Endothelial cell of umbilical vein (primary cell): Measurements from ENCODE around the gene DTX4. TPM values are rescaled to one million over a fixed set of nuclear protein-coding genes. Genes with fewer than 3 reads are reported as not detected.

Experiments
- BruUV-seq: library from RNA; stranded (reverse); fragments of 400-500 nt; replicated peaks from 2 replicates; lab custom pipeline; 2021; lab: Mats Ljungman, UMichigan
- CTCF ChIA-PET: fragments of 300-600, 350-600 bp; sonication (Branson Sonifier 250); formaldehyde crosslinking; loops from one replicate; lab custom pipeline; 2021; ENCODE audit warnings: antibody characterized with exemption, inconsistent platforms; lab: Charles Lee
- POLR2A ChIA-PET: fragments of 300-600, 350-600 bp; sonication (Branson Sonifier 250); formaldehyde crosslinking; loops from one replicate; lab custom pipeline; 2021; ENCODE audit warnings: antibody characterized with exemption, inconsistent platforms; lab: Charles Lee
- DNase-seq: peaks from one replicate; pipeline ENCODE4 v3.0.0-alpha.2; 2011; ENCODE audit warnings: low read depth, low spot score
- FAIRE-seq: peaks from 2 replicates; lab custom pipeline; 2011; peaks lifted over from hg19 to GRCh38; lab: Jason Lieb, UNC
- H2AFZ ChIP-seq: 2 replicates; pipeline ENCODE4 v1.6.0; 2012; ENCODE audit warnings: low read depth, low read length, control low read depth, inconsistent platforms
- H3K27ac ChIP-seq: 2 replicates; pipeline ENCODE4 v1.5.1; 2011; ENCODE audit warnings: low read depth, mild to moderate bottlenecking, control low read depth, low read length, moderate library complexity; ENCODE audit not compliant: insufficient read depth
- H3K27me3 ChIP-seq, 2 experiments: 2 replicates each; pipeline versions ENCODE4 v1.6.0 to v1.6.1; 2011; ENCODE audit warnings: low read length in 2 of 2, mixed read lengths in 1 of 2; ENCODE audit not compliant: control insufficient read depth in 2 of 2, insufficient read depth in 2 of 2
- H3K36me3 ChIP-seq, 2 experiments: 2 replicates in 1 of 2; 3 replicates in 1 of 2; pipeline ENCODE4 v1.5.1; 2011; ENCODE audit warnings: low read length in 2 of 2, mild to moderate bottlenecking in 1 of 2, moderate library complexity in 1 of 2; ENCODE audit not compliant: control insufficient read depth in 2 of 2, insufficient read depth in 2 of 2; ENCODE audit errors: extremely low read depth in 1 of 2
- H3K4me1 ChIP-seq: 3 replicates; pipeline ENCODE4 v1.5.1; 2011; ENCODE audit warnings: mild to moderate bottlenecking, low read length; ENCODE audit not compliant: control insufficient read depth, insufficient read depth; ENCODE audit errors: extremely low read depth
- H3K4me2 ChIP-seq: 2 replicates; pipeline ENCODE4 v1.6.1; 2011; ENCODE audit warnings: low read length, control low read depth, mixed read lengths; ENCODE audit not compliant: insufficient read depth
- H3K4me3 ChIP-seq, 3 experiments: fragments of 200-600 bp in 1 of 3; sonication (generic), shearing (Covaris generic) in 1 of 3; replicated peaks in 1 of 3; 2 replicates each; pipeline ENCODE4 v1.5.1; 2011 to 2016; ENCODE audit warnings: control low read depth in 3 of 3, low read length in 3 of 3, mild to moderate bottlenecking in 2 of 3, inconsistent platforms in 1 of 3, low read depth in 1 of 3, moderate library complexity in 1 of 3; ENCODE audit not compliant: insufficient read depth in 1 of 3
- H3K79me2 ChIP-seq: 2 replicates; pipeline ENCODE4 v1.6.0; 2012; ENCODE audit warnings: low read length, inconsistent platforms; ENCODE audit not compliant: control insufficient read depth, insufficient read depth
- H3K9ac ChIP-seq: replicated peaks from 2 replicates; pipeline ENCODE3; 2011; ENCODE audit warnings: low read length, control low read depth; ENCODE audit not compliant: insufficient read depth; ENCODE audit errors: extremely low read depth
- H3K9me1 ChIP-seq: replicated peaks from 3 replicates; pipeline ENCODE4 v1.6.0; 2011; ENCODE audit warnings: mild to moderate bottlenecking, low read length; ENCODE audit not compliant: control insufficient read depth, insufficient read depth; ENCODE audit errors: extremely low read depth
- H3K9me3 ChIP-seq: replicated peaks from 2 replicates; pipeline ENCODE4 v1.5.1; 2012; ENCODE audit warnings: low read length, inconsistent platforms; ENCODE audit not compliant: control insufficient read depth, insufficient read depth
- H4K20me1 ChIP-seq: replicated peaks from 2 replicates; pipeline ENCODE3; 2011; ENCODE audit warnings: mild to moderate bottlenecking, low read length; ENCODE audit not compliant: control insufficient read depth, insufficient read depth; ENCODE audit errors: extremely low read depth
- CTCF ChIP-seq, 2 donors: IDR thresholded peaks; 1 replicate in 1 of 2; 2 replicates in 1 of 2; pipeline ENCODE4 v1.5.1; 2011; ENCODE audit warnings: low read length in 2 of 2, mild to moderate bottlenecking in 2 of 2, moderate library complexity in 2 of 2, control low read depth in 1 of 2, inconsistent platforms in 1 of 2, low read depth in 1 of 2; ENCODE audit not compliant: insufficient read depth in 1 of 2; ENCODE audit errors: extremely low read depth in 1 of 2
- EZH2 ChIP-seq: IDR thresholded peaks from 2 replicates; pipeline ENCODE4 v1.6.1; 2012; ENCODE audit warnings: borderline replicate concordance, low read depth, mild to moderate bottlenecking, moderate library complexity, low read length, inconsistent platforms; ENCODE audit not compliant: severe bottlenecking
- GATA2 ChIP-seq: IDR thresholded peaks from 2 replicates; pipeline ENCODE4 v1.7.0; 2011; ENCODE audit warnings: low read depth, mild to moderate bottlenecking, moderate library complexity, mixed read lengths, low read length; ENCODE audit not compliant: insufficient read length, insufficient read depth
- JUN ChIP-seq: IDR thresholded peaks from 2 replicates; pipeline ENCODE4 v1.6.1; 2011; ENCODE audit warnings: borderline replicate concordance, low read depth; ENCODE audit not compliant: insufficient read length, insufficient read depth
- MAX ChIP-seq: IDR thresholded peaks from 2 replicates; pipeline ENCODE4 v1.6.1; 2011; ENCODE audit not compliant: insufficient read depth, insufficient read length
- MYC ChIP-seq: IDR thresholded peaks from one replicate; pipeline ENCODE4 v1.6.1; 2011; ENCODE audit warnings: mild to moderate bottlenecking, low read depth, low read length
- POLR2A ChIP-seq: IDR thresholded peaks from 2 replicates; pipeline ENCODE4 v1.6.1; 2012; ENCODE audit warnings: low read depth, mild to moderate bottlenecking, control low read depth, low read length
- POLR2AphosphoS5 ChIP-seq: IDR thresholded peaks from 2 replicates; pipeline ENCODE4 v1.6.1; 2012; ENCODE audit warnings: low read depth, mild to moderate bottlenecking, control low read depth, low read length, moderate library complexity; ENCODE audit not compliant: insufficient read depth
- dilution Hi-C: fragments of 300-500 bp; cut with MboI; formaldehyde crosslinking; loops from one replicate; pipeline ENCODE4 v1.15.0; 2019; ENCODE audit warnings: low sequenced_read_pairs; ENCODE audit not compliant: extremely low pct_ligation_motif_present
- intact Hi-C: fragments of 100-400 bp; cut with micrococcal nuclease; formaldehyde crosslinking; loops from one replicate; pipeline ENCODE4 v1.10.0; 2022
- polyA plus RNA-seq, 4 experiments: library from polyadenylated mRNA; depleted of rRNA in 3 of 4; stranded (reverse) in 3 of 4; unstranded in 1 of 4; fragments of >200 nt; gene quantifications; 2 replicates each; pipeline versions ENCODE4 v1.2.1 to v1.2.3, GENCODE V29; 2011 to 2012; ENCODE audit warnings: missing spikeins in 1 of 4
- total RNA-seq: library from RNA; stranded (reverse); gene quantifications from 2 replicates; pipeline ENCODE4 v1.2.3, GENCODE V29; 2021

Gene DTX4
- total and polyA plus RNA-seq, 2 donors (not counting 3 experiments of a cell fraction or from before 2014, with no cell fraction given), result 0.08 to 0.91 TPM

DNA sequence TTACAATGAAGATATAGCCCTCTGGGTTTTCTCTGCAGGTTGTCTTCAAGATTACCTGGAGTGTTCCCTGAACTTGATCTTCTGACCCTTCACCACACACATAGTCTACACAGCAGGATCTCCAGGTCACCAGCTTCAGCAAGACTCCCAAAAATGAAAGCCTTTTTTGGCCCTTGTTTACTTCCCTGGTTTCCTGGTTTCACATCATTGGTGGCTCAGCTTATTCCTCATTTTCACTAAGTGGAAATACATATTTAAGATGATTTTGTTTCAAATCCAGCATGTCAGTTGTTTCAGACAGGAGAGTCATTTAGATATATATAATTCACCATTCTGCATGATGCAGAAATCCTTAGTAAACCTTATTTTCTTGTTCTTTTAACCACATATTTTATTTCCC, 82.4 kb downstream of the DTX4 start:
- CTCF ChIA-PET, result no interaction called here
- dilution Hi-C loops (no loop called here), intact Hi-C loops (no loop called here)
- DNase-seq (no peak), FAIRE-seq (no peak)
- BruUV-seq, result no TSS peak
- no peak overlapping the region for H3K9ac ChIP-seq
- no peak overlapping the region for H2AFZ ChIP-seq
- H3K36me3 ChIP-seq, result no peaks in the 10 kb centered on the region
- no peaks in the 10 kb centered on the region for H3K9me3 ChIP-seq
- no peak overlapping the region for H3K27ac ChIP-seq
- POLR2A ChIA-PET, result no interaction called here
- no peaks in the 10 kb centered on the region for H3K27me3 ChIP-seq
- no peak for TF ChIP-seq POLR2A
- no peak overlapping the region for H3K4me2 ChIP-seq
- no peaks in the 10 kb centered on the region for H4K20me1 ChIP-seq
- H3K79me2 ChIP-seq, result no peaks in the 10 kb centered on the region
- no peaks in the 10 kb centered on the region for H3K4me1 ChIP-seq
- H3K9me1 ChIP-seq, result no peaks in the 10 kb centered on the region
- no peak overlapping the region for H3K4me3 ChIP-seq

- Histone ChIP-seq H2AFZ (no peak overlapping the region), H3K9me1 (no peaks in the 10 kb centered on the region), H4K20me1 (no peaks in the 10 kb centered on the region), H3K36me3 (no peaks in the 10 kb centered on the region), H3K4me2 (no peak overlapping the region), H3K27ac (no peak overlapping the region), H3K9ac (no peak overlapping the region), H3K9me3 (no peaks in the 10 kb centered on the region), H3K4me3 (no peak overlapping the region), H3K27me3 (no peaks in the 10 kb centered on the region), H3K4me1 (no peaks in the 10 kb centered on the region), H3K79me2 (no peaks in the 10 kb centered on the region)
- FAIRE-seq, result no peak
- dilution Hi-C loops, result no loop called here
- ChIA-PET POLR2A (no interaction called here), CTCF (no interaction called here)
- intact Hi-C loops, result no loop called here
- TF ChIP-seq JUN, result no peak
- no peak for TF ChIP-seq POLR2A
- TF ChIP-seq CTCF (IDR thresholded peaks at IDR 0.05; ENCODE audit: extremely low read depth in 1 of 2, insufficient read depth in 1 of 2, low read depth in 1 of 2, low read length in 2 of 2), result no peak
- TF ChIP-seq GATA2, result no peak
- TF ChIP-seq MYC, result no peak
- TF ChIP-seq EZH2, result no peak
- TF ChIP-seq MAX, result no peak
- no peak for TF ChIP-seq POLR2AphosphoS5
- DNase-seq, result no peak
- no TSS peak for BruUV-seq
Measured at GRCh38 chr11:59255281-59255680, 83.3 kb downstream of the DTX4 start.
